Bladder microvascular endothelial cell (primary cell): ENCODE data around the gene IL13. TPM values are rescaled to one million over a fixed set of nuclear protein-coding genes. Genes with fewer than 3 reads are reported as not detected.

Experiments
- total RNA-seq: library from RNA; depleted of rRNA; stranded (reverse); fragments of >200 nt; gene quantifications from 2 replicates; pipeline ENCODE4 v1.2.3, GENCODE V29; 2014

The IL13 gene
- total RNA-seq: not detected in 2 replicates

DNA sequence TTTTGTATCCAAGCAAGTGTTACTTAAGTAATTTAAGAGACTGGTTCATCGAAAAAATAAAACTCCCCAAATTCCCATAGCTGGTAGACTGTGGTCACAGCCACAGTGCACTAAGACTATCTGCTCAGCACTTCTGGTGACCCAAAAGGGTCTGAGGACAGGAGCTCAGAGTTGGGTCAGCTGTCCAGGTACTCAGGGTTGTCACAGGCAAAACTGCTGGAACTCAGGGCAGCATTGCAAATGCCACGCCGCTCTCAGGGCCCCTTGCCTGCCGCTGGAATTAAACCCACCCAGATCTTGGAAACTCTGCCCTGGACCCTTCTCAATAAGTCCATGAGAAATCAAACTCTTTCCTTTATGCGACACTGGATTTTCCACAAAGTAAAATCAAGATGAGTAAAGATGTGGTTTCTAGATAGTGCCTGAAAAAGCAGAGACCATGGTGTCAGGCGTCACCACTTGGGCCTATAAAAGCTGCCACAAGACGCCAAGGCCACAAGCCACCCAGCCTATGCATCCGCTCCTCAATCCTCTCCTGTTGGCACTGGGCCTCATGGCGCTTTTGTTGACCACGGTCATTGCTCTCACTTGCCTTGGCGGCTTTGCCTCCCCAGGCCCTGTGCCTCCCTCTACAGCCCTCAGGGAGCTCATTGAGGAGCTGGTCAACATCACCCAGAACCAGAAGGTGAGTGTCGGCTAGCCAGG is at the start of gene IL13:
Gene IL13, plus strand, starts transcription at position 498 of the 705 bp plus-strand sequence. Its CDS starts 14 bp downstream, at position 512.

GRCh38 chr5:132673939-132674630 is 16.1 kb downstream of the IL13 start, which contains the start of gene IL4:
Gene IL4 (plus strand): TSS chr5:132673989. CDS start chr5:132674051, 62 bp downstream.

Other genes with a start within 250 kb of the IL13 start
- gene IRF1, start 167.4 kb upstream of the IL13 start, total RNA-seq: 17.6 and 49.5 TPM in 2 replicates
- not detected in 2 replicates for gene IL5, start 114.7 kb upstream of the IL13 start, total RNA-seq
- gene RAD50, start 101.2 kb upstream of the IL13 start, total RNA-seq: 8.9 and 26.1 TPM in 2 replicates
- gene IL4, start 15.8 kb downstream of the IL13 start, total RNA-seq: not detected in 2 replicates
- 4.2 and 12.3 TPM in 2 replicates for gene KIF3A, start 79.4 kb downstream of the IL13 start, total RNA-seq
- gene CCNI2, start 89.3 kb downstream of the IL13 start, total RNA-seq: under 0.01 and 0.06 TPM in 2 replicates
- 37.6 and 70.4 TPM in 2 replicates for gene SEPTIN8, start 119.1 kb downstream of the IL13 start, total RNA-seq
- gene SOWAHA, start 155.1 kb downstream of the IL13 start, total RNA-seq: not detected in 2 replicates
- gene SHROOM1, start 172.5 kb downstream of the IL13 start, total RNA-seq: 4.4 and 5.2 TPM in 2 replicates
- not detected in 2 replicates for gene GDF9, start 208.3 kb downstream of the IL13 start, total RNA-seq
- gene UQCRQ, start 208.5 kb downstream of the IL13 start, total RNA-seq: 78.4 and 98.4 TPM in 2 replicates
- gene LEAP2, start 215.5 kb downstream of the IL13 start, total RNA-seq: under 0.01 and 0.38 TPM in 2 replicates